GM18507 (cell line): ENCODE results near the gene TTC28.

Source experiments
- DNase-seq: peaks from one replicate; pipeline ENCODE4 v3.0.0; 2011; ENCODE audit warnings: low read depth; ENCODE audit not compliant: insufficient read length; ENCODE audit errors: extremely low spot score
- FAIRE-seq: peaks from 2 replicates; lab custom pipeline; 2011; peaks lifted over from hg19 to GRCh38; lab: Jason Lieb, UNC

Gene TTC28

GRCh38 chr22:27995801-27996528, 683.7 kb downstream of the TTC28 start:
- FAIRE-seq (no peak), DNase-seq (no peak)

DNA sequence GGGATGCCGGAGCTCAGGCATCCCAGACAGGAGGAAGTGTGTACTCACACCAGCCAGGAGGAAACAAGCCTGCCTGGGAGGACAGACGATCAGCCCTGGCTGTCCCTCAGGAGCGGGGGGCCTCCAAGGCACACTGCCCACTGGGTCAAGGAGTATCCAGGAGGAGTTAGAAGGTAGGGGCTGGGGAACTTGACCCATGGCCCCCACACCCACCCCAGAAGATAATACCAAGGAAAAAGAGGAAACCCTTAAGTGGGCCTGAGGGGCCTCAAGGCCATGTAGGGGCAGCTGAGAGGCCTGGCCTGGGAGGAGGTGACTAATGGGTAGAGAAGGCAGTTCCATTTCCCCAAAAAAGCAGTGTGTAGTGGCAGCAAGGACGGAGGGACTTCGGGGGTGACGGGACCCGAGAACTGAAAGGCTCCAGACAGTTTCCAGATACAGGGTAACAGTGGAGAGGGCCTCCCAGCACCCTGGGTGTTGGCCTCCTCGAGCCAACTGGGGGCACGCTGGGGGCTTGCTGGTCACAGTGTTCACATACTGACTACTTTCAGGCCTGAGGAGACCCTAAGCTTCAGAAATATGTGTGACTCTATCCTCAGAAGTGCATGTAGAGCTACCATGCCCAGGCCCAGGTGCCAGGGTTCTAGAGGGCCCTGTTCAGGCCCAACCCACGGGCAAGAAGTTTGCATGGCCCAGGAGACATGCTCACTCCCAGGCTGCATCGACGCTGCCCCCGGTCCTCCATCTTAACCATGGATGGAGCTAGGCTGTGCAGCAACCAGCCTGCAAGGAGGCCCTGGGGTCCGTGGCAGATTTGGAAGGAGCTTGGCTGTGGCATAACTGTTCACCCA, 684.9 kb downstream of the TTC28 start:
- no peak for FAIRE-seq
- no peak for DNase-seq

GRCh38 chr22:27993774-27994350, 685.8 kb downstream of the TTC28 start:
- no peak for DNase-seq
- no peak for FAIRE-seq

- DNase-seq (no peak), FAIRE-seq (no peak)
Observed at GRCh38 chr22:27993201-27993635, 686.4 kb downstream of the TTC28 start.

DNA sequence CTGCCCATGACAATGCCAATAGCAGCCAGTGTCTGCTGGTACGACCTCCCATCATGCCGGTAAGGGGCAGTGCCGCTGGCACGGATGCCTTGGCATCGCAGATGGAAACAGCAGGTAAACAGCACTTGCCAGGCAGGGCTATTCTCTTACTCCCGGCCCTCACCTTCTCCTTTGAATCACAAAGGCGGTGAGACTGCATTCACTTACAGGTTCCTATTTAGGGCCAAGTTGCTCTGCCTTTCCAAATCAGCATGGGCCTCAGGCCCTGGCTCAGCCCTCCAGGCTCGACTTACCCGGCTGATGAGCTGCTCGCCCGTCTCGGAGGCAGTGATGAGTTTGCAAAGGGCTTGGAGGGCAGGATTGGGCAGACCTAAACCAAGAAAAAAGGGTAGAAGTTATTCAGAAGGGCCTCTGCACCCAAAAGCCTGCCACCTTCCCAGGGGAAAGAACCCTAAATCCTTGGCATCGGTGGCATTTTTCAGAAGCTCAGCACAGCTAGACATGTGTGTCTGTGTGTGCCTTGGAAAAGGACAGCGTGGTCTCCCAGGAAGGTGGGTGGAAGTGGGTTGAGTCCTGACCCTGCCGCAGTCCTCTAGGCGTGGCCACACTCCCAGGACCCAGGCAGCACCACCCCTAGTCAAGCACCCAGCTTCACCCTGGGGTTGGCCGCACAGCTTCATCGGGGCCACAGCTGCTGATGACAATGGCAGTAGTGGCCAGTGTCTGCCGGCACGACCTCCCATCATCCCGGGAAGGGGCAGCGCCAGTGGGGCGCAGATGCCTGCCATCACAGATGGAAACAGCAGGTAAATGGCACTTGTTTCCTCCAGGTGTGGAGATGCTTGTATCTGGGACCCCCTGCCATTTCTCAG, 687.1 kb downstream of the TTC28 start:
- DNase-seq (no peak), FAIRE-seq (no peak)

DNA sequence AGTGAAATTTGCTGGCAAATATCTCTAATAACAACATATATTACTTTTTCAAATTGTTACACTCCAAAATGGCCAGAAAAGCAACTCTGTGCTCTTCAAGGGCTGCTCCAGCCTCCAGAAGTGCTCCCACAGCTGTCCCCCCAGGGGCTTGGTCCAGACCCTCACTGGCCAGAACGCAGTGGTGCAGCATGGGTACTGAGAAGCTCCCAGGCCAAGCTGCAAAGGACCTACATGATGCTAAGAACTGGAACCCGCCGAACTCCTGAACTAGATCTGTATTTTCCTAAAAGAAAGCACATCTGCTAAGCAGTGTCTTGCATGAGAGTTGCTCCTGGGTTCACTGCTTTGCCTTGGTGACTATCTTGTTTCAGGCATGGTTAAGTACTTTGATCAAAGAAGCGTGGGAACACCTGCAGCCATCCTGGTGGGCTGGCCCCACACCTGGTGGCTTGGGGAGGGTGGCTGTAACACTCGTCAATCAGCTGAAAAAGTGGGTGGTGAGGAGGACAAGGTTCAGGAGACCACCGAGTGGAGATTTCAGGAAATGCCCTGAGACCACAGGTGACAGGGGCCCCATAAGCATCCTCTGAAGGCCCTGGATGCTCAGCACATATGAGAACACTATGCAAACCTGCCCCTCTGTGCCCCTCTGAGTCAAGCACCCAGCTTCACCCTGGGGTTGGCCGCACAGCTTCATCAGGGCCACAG, 687.9 kb downstream of the TTC28 start:
- FAIRE-seq (no peak), DNase-seq (no peak)

GRCh38 chr22:27990879-27991278, 688.8 kb downstream of the TTC28 start:
- FAIRE-seq (no peak), DNase-seq (peak; percentile 20)

- DNase-seq (no peak), FAIRE-seq (no peak)
Observed at GRCh38 chr22:27990451-27990840, 689.2 kb downstream of the TTC28 start.

GRCh38 chr22:27989758-27990450, 689.7 kb downstream of the TTC28 start:
- no peak for FAIRE-seq

DNA sequence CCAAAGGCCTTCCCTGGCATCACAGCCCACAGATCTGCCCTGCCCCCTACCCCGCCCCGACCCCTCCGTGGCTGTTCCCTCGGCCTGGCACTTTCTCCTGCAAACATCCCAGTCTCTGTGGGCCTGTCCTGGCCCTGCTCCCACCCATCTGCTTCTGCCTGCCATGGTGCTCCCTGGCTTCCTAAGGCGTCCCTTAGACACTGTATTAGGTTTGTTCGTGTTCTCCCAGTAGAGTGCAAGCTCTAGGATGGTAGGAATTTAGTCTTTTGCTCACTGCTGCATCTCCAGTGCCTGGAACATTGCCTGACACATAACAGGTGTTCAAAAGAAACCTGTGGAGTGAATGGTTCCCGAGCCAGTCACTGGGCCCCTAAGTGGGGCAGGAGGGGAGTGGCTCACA, 690.9 kb downstream of the TTC28 start:
- no peak for DNase-seq
- FAIRE-seq = no peak

More at GRCh38 chr22:27989758-27990450, 689.7 kb downstream of the TTC28 start:
- no peak for DNase-seq

GRCh38 chr22:27987557-27987956, 692.1 kb downstream of the TTC28 start:
- DNase-seq (no peak), FAIRE-seq (no peak)

DNA sequence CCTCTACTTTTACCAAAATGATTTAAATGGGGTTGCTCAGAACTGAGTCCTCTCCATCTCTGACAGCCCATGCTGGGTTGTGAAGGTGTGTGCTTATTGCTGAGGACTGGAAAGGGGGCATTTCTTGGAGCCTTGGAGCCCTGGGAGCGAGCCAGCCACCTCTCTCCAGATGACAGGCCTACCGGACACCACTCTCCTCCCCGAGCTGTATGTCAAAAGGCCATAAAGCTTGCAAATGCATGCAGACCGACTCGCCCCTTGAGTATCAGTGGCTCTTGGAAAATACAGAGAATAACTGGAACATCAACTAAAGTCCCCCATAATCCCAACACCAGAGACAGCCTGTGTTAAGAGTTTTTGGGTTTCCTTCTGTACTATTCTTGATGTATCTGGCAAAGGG, 692.7 kb downstream of the TTC28 start:
- DNase-seq (no peak), FAIRE-seq (no peak)

DNA sequence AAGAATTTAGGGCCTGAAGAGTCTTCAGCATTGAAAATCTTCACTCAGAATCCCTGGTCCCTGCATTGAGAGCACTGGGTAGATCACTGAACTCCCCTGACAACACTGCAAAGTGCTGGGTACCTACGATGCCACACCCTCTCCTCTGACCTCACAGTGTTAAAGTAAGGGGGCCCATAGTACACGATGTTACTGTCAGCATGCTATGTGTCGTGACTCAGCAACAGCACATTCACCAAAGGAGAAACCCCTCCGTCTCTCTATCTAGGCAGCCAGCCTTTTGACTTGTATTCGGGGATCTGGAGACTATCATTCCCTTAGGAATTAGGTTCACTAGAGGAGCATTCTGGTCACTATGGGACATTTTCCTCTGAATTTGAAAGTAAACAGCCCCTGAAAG, 693.2 kb downstream of the TTC28 start:
- DNase-seq (no peak), FAIRE-seq (no peak)

- DNase-seq (no peak), FAIRE-seq (no peak)
Observed at GRCh38 chr22:27985323-27986275, 694.0 kb downstream of the TTC28 start.

DNA sequence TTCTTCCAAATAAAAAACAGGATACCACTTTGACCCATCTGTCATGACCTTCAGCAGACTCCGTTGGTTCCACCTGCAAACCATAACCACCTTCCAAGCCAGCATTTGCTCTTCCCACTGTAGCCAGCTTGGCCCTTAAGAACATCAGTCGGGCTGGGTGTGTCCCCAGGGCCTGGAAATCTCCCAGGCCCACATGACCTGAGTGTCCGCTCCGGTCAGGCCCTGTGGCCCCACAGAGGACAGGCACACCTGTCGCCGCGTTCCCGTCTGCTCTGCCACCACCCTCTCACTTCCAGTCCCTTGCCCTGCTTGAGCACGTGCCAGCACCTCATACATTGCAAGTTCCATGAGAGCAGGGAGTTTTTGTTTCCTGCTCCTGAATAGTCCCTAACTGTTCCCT, 694.9 kb downstream of the TTC28 start:
- no peak for FAIRE-seq
- DNase-seq = no peak

- no peak for FAIRE-seq
- DNase-seq = no peak
Observed at GRCh38 chr22:27984001-27984695, 695.5 kb downstream of the TTC28 start.

DNA sequence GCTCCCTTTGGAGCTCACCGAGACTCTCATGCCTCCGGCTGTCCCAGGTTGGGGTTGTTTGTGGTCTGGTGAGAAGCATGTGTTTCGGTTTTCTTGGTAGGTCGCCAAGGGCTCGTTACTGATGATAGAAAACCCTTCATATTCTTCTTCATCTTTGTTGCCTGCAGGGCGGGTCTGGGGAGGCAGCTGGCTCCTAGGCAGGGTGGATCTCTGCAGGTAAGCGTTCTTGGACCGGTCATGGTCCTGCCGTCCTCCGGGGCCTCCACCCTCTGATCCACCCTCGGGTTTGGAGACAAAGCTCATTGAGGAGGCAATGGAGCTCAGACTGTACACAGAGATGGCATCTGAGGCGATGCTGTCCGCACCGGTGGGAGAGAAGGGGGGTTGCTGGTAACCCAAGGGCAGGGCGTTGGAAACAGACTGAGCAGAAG, 696.3 kb downstream of the TTC28 start:
- no peak for FAIRE-seq
- no peak for DNase-seq
